ENCODE measurements around the gene CD151.

Gene CD151

GRCh38 chr11:859394-860131 is 26.8 kb downstream of the CD151 start:
- ATAC-seq: no peak

- ATAC-seq: no peak
Measured at GRCh38 chr11:860234-861104, 27.7 kb downstream of the CD151 start.

- ATAC-seq: no peak
Measured at GRCh38 chr11:861105-861479, 28.3 kb downstream of the CD151 start.

DNA sequence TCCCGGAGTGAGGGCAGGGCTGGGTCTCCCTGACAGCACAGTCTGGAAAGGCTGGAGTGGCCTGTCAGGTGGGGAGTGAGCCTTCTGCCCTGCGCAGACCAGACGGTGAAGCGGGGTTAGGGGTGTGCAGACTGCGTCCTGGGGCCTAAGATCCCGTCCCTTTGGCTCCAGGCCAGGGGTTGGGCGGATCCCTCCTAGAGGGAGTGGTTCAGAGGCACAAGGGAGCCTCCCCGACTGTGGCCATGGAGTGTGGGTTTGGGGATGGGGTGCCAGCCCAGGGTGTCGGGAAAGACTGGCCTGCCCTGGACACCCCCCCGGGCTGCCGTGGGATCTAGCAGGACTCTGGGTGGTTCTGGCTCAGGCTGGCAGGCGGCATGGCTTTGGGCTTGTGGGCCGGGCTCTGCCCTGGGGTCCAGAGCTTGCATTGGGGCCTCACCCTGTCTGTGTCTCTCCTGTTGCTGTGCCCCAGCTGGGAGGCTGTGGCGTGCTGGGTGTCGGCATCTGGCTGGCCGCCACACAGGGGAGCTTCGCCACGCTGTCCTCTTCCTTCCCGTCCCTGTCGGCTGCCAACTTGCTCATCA is 29.4 kb downstream of the CD151 start:
- ATAC-seq: no peak

DNA sequence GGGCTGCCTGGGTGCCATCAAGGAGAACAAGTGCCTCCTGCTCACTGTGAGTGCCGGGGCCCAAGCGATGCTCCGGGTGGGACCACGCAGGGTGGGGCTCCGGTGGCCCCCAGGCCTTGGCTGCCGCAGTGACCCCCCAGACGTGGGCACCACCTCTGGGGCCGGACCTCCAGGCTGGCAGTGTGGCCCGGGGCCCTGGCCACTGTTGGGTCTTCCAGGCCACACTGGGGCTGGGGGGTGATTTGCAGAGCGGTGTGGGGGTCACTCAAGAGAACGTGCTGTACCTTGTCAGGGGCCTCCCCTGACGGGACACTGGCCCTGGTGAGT is 29.9 kb downstream of the CD151 start:
- ATAC-seq: no peak

DNA sequence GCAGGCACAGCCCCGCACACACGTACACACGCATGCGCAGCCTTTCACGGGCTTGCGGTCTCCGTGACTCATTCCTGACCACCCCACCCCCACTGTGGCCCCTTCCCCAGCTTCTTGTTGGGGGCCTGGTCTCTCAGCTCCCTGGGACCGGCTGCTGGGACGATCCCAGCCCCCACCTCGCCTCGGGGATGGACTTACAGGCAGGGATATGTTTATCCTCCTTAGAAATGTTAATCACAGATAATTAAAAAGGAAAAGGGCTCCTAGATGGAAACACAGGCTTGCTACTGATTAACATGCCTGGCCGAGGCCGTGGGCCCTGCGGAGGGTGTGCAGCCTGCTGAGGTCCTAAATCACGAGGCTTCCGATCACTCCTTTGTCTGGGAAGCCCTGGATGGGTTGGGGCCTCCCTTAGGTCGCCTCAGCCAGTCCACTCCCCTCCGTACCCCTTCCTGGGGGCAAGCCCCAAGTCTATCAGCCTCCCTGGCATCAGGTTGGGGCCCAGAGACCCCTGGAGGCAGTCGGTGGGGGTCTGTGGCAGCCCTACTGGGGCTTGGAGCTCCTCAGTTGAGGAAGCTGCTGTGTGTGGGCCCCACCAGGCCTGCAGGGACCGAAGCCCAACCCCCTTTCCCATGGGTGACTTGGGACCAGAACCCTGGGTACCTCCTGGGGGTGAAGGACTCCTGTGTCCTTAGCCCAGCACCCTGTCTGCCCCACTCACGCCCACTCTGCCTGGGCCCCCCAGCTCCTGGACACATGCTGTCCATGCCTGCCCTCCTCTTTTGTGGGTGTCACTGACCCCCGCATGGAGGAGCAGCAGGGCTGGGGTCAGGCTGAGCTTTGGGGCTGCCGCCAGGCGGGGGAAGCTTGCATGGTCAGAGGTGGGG is 30.5 kb downstream of the CD151 start:
- ATAC-seq: no peak

- ATAC-seq: no peak
Measured at GRCh38 chr11:863910-864827, 31.4 kb downstream of the CD151 start.

DNA sequence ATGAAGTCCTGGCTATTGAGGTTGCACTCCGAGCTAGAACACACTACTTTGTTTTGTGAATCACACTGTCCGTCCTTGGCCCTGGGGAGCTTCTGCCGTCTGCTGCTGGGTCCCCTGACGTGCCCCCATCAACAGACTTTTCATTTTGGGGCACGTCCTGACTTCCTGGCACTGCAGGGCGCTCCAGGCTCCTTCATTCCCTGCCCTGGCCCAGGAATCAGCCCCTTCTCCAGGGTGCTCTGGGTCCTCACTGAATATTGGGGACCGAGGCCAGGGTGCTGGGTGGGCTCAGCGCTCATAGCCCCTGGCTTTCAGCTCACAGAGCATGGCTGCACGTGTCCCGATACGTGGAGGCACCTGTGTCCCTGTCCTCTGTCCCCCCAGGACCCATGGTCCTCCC is 32.1 kb downstream of the CD151 start:
- ATAC-seq: no peak

GRCh38 chr11:865462-866430 is 33.0 kb downstream of the CD151 start:
- ATAC-seq: no peak

DNA sequence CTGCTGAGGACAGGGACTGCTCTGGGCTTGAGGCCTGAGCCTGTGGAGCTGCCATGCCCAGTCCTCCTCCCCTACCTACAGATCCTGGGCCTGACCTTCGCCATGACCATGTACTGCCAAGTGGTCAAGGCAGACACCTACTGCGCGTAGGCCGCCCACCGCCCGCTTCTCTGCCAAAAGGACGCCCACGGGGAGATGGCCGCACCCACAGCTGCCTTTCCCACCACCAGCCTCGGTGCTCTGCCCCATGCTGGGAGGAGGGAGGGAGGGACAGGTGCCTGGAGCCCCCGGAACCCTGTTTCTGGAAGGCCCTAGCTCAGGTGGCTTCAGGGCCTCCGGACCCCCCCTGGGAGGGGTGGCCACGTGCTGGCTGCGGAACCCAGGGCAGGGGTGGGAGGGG is 33.7 kb downstream of the CD151 start:
- no peak for ATAC-seq

GRCh38 chr11:867856-868358 is 35.2 kb downstream of the CD151 start:
- no peak for ATAC-seq

DNA sequence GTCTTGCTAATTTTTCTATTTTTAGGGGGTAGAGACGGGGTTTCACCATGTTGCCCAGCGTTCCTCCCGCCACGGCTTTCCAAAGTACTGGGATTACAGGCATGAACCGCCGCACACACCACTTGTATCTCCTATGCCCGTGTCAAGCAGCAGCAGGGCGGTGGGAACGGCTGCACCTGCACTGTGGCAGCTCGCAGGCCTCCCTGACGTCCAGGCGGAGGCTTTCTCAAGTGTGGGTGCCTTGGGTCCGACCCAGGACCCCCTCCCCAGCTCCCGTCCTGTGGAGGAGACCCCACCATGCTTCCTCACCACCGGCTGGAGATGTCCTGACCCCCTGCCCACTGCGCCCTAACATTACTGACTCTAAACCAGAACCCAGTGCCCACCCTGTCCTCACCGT is 35.6 kb downstream of the CD151 start:
- no peak for ATAC-seq

- no peak for ATAC-seq
Measured at GRCh38 chr11:868802-869201, 36.0 kb downstream of the CD151 start.

DNA sequence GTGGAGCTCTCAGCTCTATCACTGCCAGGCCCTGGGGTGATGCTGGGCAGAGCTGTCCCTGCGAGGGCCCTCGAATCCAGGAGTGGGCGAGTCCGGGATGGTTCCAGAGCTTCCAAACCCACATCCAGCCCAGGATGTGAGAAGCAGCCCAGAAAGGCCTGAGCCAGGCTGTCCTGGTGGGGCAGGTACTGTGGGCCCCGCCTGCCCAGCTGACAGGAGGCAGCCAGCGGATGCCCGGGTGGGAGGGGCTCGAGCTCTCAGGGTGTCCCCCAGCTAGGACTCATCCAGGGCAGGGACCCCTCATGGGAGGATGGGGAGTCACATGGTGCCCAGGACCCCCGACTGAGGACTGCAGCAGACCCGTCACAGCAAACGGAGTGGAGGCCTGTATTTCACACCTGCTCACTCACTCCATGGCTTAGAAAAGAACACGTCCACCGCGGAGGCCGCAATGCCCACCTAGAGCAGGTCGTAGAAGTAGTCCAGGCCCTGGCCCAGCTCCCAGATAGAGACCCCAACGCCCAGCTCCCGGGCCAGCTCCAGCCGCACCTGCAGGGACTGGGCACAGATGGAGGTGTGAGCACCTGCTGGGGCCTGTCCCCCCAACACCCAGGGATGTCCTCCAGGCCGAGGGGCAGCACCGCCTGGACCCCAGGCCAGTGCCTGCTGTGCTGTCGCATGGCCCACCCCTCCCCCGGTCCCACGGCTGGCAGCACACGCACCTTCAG is 36.8 kb downstream of the CD151 start:
- no peak for ATAC-seq

GRCh38 chr11:870127-870413 is 37.3 kb downstream of the CD151 start:
- ATAC-seq: no peak

GRCh38 chr11:870418-870817 is 37.7 kb downstream of the CD151 start:
- no peak for ATAC-seq

DNA sequence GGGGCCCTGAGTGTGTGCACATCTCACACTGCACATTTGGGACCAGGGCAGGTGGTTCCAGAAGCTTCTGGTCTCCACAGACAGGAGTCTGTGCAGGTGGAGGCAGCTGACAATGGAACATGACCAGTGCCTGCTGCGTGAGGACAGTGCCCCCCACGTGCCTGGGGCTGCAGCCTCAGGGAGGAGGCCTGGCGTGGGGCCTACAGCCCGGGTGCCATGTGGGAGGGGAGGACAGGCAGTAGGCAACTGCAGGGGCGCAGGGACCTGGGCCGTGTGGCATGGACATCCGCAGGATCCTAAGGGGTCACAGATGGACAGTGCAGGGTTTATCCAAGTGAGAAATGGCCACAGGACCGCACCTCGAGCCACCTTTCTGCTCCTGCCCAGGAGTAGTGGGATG is 38.7 kb downstream of the CD151 start:
- no peak for ATAC-seq

DNA sequence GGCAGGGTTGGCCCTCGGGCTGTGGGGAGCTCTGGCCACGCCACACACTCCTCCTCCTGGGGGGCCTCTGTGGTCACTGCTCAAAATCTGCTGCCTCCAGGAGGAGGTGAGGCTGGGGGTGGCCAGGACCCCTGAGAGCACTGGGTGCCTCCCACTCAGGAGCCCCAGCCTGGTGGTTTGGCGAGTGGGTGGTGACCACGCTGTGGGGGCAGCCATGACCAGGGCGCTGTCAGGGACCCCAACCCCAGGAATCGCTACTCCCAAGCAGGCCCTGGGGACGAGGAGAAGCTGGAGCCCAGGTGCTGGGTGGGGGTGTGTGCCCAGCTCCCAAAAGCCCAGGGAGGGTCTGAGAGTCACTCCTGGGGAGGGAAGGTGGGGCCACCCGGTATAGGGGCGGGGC is 40.0 kb downstream of the CD151 start:
- no peak for ATAC-seq

GRCh38 chr11:873706-874105 is 41.0 kb downstream of the CD151 start:
- ATAC-seq: no peak

DNA sequence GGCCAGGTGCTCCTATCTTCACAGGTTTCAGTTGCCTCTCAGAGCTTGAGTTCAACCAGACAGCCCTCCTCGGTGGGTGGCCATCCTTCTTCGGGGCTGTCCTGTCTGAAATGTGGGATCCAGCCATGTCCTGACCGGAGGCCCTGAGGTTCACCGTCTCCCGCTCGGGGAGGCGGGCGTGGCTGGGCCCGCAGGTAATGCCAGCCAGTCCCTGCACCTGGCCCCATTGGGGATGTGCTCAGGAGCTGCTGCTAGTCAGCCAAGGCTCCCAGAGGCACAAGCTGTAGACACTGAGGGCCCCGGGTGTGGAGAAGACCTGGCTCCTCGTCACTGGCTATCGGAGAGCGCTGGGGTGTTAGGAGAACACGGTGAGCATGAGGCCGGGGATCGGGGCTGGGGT is 42.5 kb downstream of the CD151 start:
- ATAC-seq: no peak
